NCI-H1930 (cell line): ENCODE results near the gene SGMS2.

Source experiments
- DNase-seq, 2 experiments: peaks; one replicate each; lab custom pipeline; 2025; lab: John Stamatoyannopoulos, UW

SGMS2 gene

GRCh38 chr4:107828315-107829090, 3.8 kb downstream of the SGMS2 start:
- DNase-seq, result no peak

- DNase-seq, result no peak
Observed at GRCh38 chr4:107831140-107831539, 6.4 kb downstream of the SGMS2 start.

GRCh38 chr4:107832275-107832807, 7.6 kb downstream of the SGMS2 start:
- no peak for DNase-seq

- DNase-seq, result no peak
Observed at GRCh38 chr4:107834241-107834794, 9.6 kb downstream of the SGMS2 start.

GRCh38 chr4:107835406-107835805, 10.7 kb downstream of the SGMS2 start:
- no peak for DNase-seq

GRCh38 chr4:107837317-107837716, 12.6 kb downstream of the SGMS2 start:
- DNase-seq, result no peak

- no peak for DNase-seq
Observed at GRCh38 chr4:107837776-107838618, 13.3 kb downstream of the SGMS2 start.

GRCh38 chr4:107838861-107839565, 14.3 kb downstream of the SGMS2 start:
- DNase-seq, result no peak

GRCh38 chr4:107843391-107843790, 18.7 kb downstream of the SGMS2 start:
- no peak for DNase-seq

GRCh38 chr4:107845681-107846080, 20.9 kb downstream of the SGMS2 start:
- no peak for DNase-seq

GRCh38 chr4:107850438-107850837, 25.7 kb downstream of the SGMS2 start:
- DNase-seq, result no peak

GRCh38 chr4:107853444-107854355, 29.0 kb downstream of the SGMS2 start:
- DNase-seq, result no peak

- DNase-seq, result no peak
Observed at GRCh38 chr4:107854356-107855022, 29.8 kb downstream of the SGMS2 start.

GRCh38 chr4:107855723-107856122, 31.0 kb downstream of the SGMS2 start:
- DNase-seq, result no peak

GRCh38 chr4:107856901-107857300, 32.2 kb downstream of the SGMS2 start:
- no peak for DNase-seq

GRCh38 chr4:107857741-107858140, 33.0 kb downstream of the SGMS2 start:
- DNase-seq, result no peak

- DNase-seq, result no peak
Observed at GRCh38 chr4:107858158-107858742, 33.5 kb downstream of the SGMS2 start.

- DNase-seq, result no peak
Observed at GRCh38 chr4:107862658-107863057, 37.9 kb downstream of the SGMS2 start.

GRCh38 chr4:107863416-107863815, 38.7 kb downstream of the SGMS2 start:
- DNase-seq, result no peak

- DNase-seq, result no peak
Observed at GRCh38 chr4:107863850-107864371, 39.2 kb downstream of the SGMS2 start.
